ENCODE measurements around the gene PAK3.

The PAK3 gene

DNA sequence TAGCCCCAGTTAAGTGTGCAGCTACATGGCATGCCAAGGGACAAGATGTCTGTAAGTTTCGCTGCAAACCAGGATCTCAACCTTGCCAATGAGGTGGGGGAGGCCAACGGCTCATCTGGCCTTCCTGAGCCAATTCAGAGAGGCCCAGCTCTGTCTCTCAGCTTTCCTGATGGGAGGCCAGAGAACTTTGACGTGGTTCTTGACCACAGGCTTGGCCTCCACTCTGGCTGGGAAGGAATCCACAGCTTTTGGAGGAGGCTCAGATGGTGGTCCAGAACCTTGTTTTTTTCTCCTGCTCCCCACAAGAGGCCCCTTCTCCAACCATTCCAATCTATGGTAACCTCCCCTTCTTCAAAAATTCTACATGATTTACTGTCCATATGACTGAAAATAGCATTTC, 164.5 kb downstream of the PAK3 start:
- DNase-seq, result no peak

GRCh38 chrX:111262086-111262485, 166.1 kb downstream of the PAK3 start:
- DNase-seq, result no peak

- DNase-seq, result no peak
Measured at GRCh38 chrX:111264385-111264784, 168.4 kb downstream of the PAK3 start.

- DNase-seq, result no peak
Measured at GRCh38 chrX:111265486-111265885, 169.5 kb downstream of the PAK3 start.

DNA sequence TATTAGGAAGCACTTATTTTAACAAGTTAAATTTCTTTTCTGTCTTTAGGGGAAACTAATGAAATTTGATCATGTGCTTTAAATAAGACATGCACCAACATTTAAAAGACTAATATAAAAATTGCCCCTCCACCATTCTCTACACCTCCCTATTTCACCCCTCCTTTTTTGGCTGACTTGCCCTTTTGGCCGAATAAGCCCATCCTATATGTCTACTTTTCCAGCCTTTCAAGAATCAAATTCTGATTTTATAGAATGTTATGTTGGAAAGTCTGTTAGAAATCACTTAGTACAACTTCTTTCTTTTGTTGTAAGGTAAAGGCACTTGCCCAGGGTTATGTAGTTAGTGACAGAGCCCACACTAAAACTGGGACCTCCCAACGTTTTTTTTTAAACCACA, 172.5 kb downstream of the PAK3 start:
- no peak for DNase-seq

DNA sequence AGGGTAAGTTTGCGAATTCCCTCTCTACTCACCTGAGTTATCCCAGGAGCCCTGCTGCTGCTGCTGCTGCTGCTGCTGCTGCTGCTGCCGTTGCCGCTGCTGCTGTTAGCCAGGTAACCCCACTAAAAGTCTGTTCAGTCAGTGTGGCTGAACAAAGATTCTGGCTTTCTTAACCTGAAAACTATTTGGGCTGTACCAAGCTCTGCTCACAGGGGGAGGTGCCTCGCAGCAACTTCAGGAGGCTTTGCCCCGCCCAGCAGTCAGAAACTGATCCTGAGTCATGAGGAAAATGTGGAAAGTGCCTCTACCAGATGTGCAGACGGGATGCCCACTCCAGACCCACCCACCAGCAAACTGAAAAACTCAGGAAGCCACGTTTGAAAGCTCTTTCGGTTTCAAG, 174.3 kb downstream of the PAK3 start, which contains the start of gene CAPN6:
Gene CAPN6, minus strand, starts transcription at position 145 of the 400 bp plus-strand sequence. CDS start 6,547 bp downstream, outside the sequence.
- DNase-seq, result no peak
